ENCODE measurements around the gene KBTBD8. TPM values are rescaled to one million over a fixed set of nuclear protein-coding genes. Genes with fewer than 3 reads are reported as not detected.

The KBTBD8 gene
- total and polyA plus RNA-seq, 2 donors from 2014 or later = 0.43 to 1.8 TPM

DNA sequence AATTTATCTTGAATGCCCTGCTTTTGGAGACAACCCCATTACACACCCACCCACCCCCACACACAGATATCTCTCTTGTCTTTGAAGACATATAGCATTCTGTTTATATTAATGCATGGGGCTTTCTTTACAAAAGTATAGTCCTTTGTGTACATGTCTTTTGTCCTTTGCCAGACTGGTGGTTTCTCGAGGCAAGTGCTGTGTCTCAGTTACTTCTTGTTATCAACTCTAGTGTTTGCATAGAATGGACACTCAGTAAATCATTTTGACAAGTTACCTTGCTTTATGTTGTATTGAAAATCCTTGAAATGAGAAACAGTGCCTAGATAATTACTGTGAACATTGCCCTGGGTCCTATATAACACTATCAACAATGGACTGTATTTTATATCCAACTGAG lies 33.9 kb downstream of the KBTBD8 start:
- H3K9ac ChIP-seq (ENCODE audit: low read length in 3 of 3) = no peak overlapping the region
- no peak overlapping the region for H3K27ac ChIP-seq (ENCODE audit: low read depth in 2 of 2, low read length in 2 of 2)
- no peaks in the 10 kb centered on the region for H3K27me3 ChIP-seq (ENCODE audit: control insufficient read depth, insufficient read depth, low read length)
- no peak for DNase-seq
- no peak for FAIRE-seq
- H3K4me1 ChIP-seq (ENCODE audit: control insufficient read depth in 2 of 3, insufficient read depth in 2 of 3, low read depth in 1 of 3, low read length in 3 of 3) = no peaks in the 10 kb centered on the region
- intact Hi-C loops (cut with DNase I) = no loop called here
- TF ChIP-seq CTCF (IDR thresholded peaks at IDR 0.05; ENCODE audit: borderline replicate concordance, extremely low read depth, insufficient read depth) = no peak
- H3K36me3 ChIP-seq (ENCODE audit: control insufficient read depth in 2 of 3, insufficient read depth in 3 of 3, low read length in 3 of 3) = no peaks in the 10 kb centered on the region
- no peaks in the 10 kb centered on the region for H3K9me3 ChIP-seq (ENCODE audit: control insufficient read depth in 2 of 3, insufficient read depth in 1 of 3, low read length in 3 of 3)
- no peak overlapping the region for H3K4me3 ChIP-seq (ENCODE audit: low read length in 3 of 3)

GRCh38 chr3:67033079-67033478 lies 35.0 kb downstream of the KBTBD8 start:
- DNase-seq = no peak
- Histone ChIP-seq H3K27ac (ENCODE audit: low read depth in 2 of 2, low read length in 2 of 2) (no peak overlapping the region), H3K4me1 (ENCODE audit: control insufficient read depth in 2 of 3, insufficient read depth in 2 of 3, low read depth in 1 of 3, low read length in 3 of 3) (no peaks in the 10 kb centered on the region), H3K9me3 (ENCODE audit: control insufficient read depth in 2 of 3, insufficient read depth in 1 of 3, low read length in 3 of 3) (no peaks in the 10 kb centered on the region), H3K36me3 (ENCODE audit: control insufficient read depth in 2 of 3, insufficient read depth in 3 of 3, low read length in 3 of 3) (no peaks in the 10 kb centered on the region), H3K4me3 (ENCODE audit: low read length in 3 of 3) (no peak overlapping the region), H3K9ac (ENCODE audit: low read length in 3 of 3) (no peak overlapping the region), H3K27me3 (ENCODE audit: control insufficient read depth, insufficient read depth, low read length) (no peaks in the 10 kb centered on the region)
- intact Hi-C loops (cut with DNase I) = no loop called here
- FAIRE-seq = no peak
- TF ChIP-seq CTCF (IDR thresholded peaks at IDR 0.05; ENCODE audit: borderline replicate concordance, extremely low read depth, insufficient read depth) = no peak

- no peak overlapping the region for H3K27ac ChIP-seq (ENCODE audit: low read depth in 2 of 2, low read length in 2 of 2)
- no peak for TF ChIP-seq CTCF (IDR thresholded peaks at IDR 0.05; ENCODE audit: borderline replicate concordance, extremely low read depth, insufficient read depth)
- no peaks in the 10 kb centered on the region for H3K4me1 ChIP-seq (ENCODE audit: control insufficient read depth in 2 of 3, insufficient read depth in 2 of 3, low read depth in 1 of 3, low read length in 3 of 3)
- no peaks in the 10 kb centered on the region for H3K27me3 ChIP-seq (ENCODE audit: control insufficient read depth, insufficient read depth, low read length)
- no peak overlapping the region for H3K9ac ChIP-seq (ENCODE audit: low read length in 3 of 3)
- no peaks in the 10 kb centered on the region for H3K9me3 ChIP-seq (ENCODE audit: control insufficient read depth in 2 of 3, insufficient read depth in 1 of 3, low read length in 3 of 3)
- DNase-seq = no peak
- H3K36me3 ChIP-seq (ENCODE audit: control insufficient read depth in 2 of 3, insufficient read depth in 3 of 3, low read length in 3 of 3) = no peaks in the 10 kb centered on the region
- H3K4me3 ChIP-seq (ENCODE audit: low read length in 3 of 3) = no peak overlapping the region
- intact Hi-C loops (cut with DNase I) = no loop called here
- no peak for FAIRE-seq
Measured at GRCh38 chr3:67034371-67034770, 36.3 kb downstream of the KBTBD8 start.

DNA sequence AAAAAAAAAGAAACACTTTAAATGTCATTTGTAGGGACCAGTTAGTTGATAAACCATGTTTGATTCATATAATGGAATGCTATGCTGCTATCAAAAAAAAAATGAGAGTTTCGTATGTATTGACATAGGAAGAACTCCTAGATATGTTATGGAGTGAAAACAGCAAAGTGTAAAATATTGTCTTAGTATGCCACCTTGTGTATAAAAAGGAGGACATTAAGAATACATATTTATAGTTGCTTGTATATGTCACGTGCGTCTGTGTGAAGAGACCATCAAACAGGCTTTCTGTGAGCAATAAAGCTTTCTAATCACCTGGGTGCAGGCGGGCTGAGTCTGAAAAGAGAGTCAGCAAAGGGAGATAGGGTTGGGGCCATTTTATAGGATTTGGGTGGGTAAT lies 39.5 kb downstream of the KBTBD8 start:
- Histone ChIP-seq H3K9ac (ENCODE audit: low read length in 3 of 3) (no peak overlapping the region), H3K4me1 (ENCODE audit: control insufficient read depth in 2 of 3, insufficient read depth in 2 of 3, low read depth in 1 of 3, low read length in 3 of 3) (no peaks in the 10 kb centered on the region), H3K4me3 (ENCODE audit: low read length in 3 of 3) (no peak overlapping the region), H3K9me3 (ENCODE audit: control insufficient read depth in 2 of 3, insufficient read depth in 1 of 3, low read length in 3 of 3) (no peaks in the 10 kb centered on the region), H3K36me3 (ENCODE audit: control insufficient read depth in 2 of 3, insufficient read depth in 3 of 3, low read length in 3 of 3) (no peaks in the 10 kb centered on the region), H3K27ac (ENCODE audit: low read depth in 2 of 2, low read length in 2 of 2) (no peak overlapping the region), H3K27me3 (ENCODE audit: control insufficient read depth, insufficient read depth, low read length) (no peaks in the 10 kb centered on the region)
- DNase-seq (no peak), FAIRE-seq (peak; percentile 15)
- intact Hi-C loops (cut with DNase I) = no loop called here
- no peak for TF ChIP-seq CTCF (IDR thresholded peaks at IDR 0.05; ENCODE audit: borderline replicate concordance, extremely low read depth, insufficient read depth)
